H1 (cell line): ENCODE results near the gene TMEM107. TPM values are rescaled to one million over a fixed set of nuclear protein-coding genes. Genes with fewer than 3 reads are reported as not detected.
A peak's percentile ranks its signal among the peaks of the same experiment; 100 is the strongest.

ENCODE experiments used
- ASH2L ChIP-seq: fragments of 200-600, 300-600 bp; sonication (generic); IDR thresholded peaks from one replicate; pipeline ENCODE4 v1.7.1; 2017; ENCODE audit warnings: low read length
- ATF3 ChIP-seq: IDR thresholded peaks from 2 replicates; pipeline ENCODE4 v1.6.1; 2011; ENCODE audit warnings: low read depth, mild to moderate bottlenecking, low read length; ENCODE audit not compliant: insufficient read depth
- CHD1 ChIP-seq: IDR thresholded peaks from 2 replicates; pipeline ENCODE4 v1.6.1; 2012; ENCODE audit warnings: low read depth, low read length, improper control_type of control experiment
- EP300 ChIP-seq, 2 experiments: IDR thresholded peaks; 1 replicate in 1 of 2; 2 replicates in 1 of 2; pipeline ENCODE4 v1.6.1; 2011 to 2012; ENCODE audit warnings: low read depth in 2 of 2, low read length in 2 of 2, mild to moderate bottlenecking in 2 of 2, borderline replicate concordance in 1 of 2, inconsistent platforms in 1 of 2, moderate library complexity in 1 of 2
- GABPA ChIP-seq: IDR thresholded peaks from 2 replicates; pipeline ENCODE4 v1.6.1; 2011; ENCODE audit warnings: mild to moderate bottlenecking, low read length, moderate library complexity, borderline replicate concordance; ENCODE audit not compliant: insufficient read depth
- RNF2 ChIP-seq: fragments of 200-900, 300-1000 bp; sonication (generic); IDR thresholded peaks from 2 replicates; pipeline ENCODE4 v1.7.1; 2016; ENCODE audit warnings: borderline replicate concordance, low read depth, mild to moderate bottlenecking, antibody characterized with exemption, low read length; ENCODE audit not compliant: poor library complexity, severe bottlenecking; ENCODE audit errors: missing control alignments
- polyA plus RNA-seq, 7 experiments: library from polyadenylated mRNA; depleted of rRNA in 3 of 7; stranded (reverse) in 5 of 7; unstranded in 2 of 7; fragments of >200 nt in 5 of 7; fragments of 200-250 nt in 2 of 7; gene quantifications; 1 replicate in 5 of 7; 2 replicates in 1 of 7; 4 replicates in 1 of 7; pipeline versions ENCODE4 v1.2.1 to v1.2.3, GENCODE V29; 2011 to 2013; ENCODE audit warnings: missing spikeins in 2 of 7, mixed read lengths in 2 of 7
- total RNA-seq: library from RNA; stranded (reverse); fragmentation: NEBNext Ultra II Directional; extraction: Animal tissue kit (Norgen Biotek cat#: 25700); gene quantifications from 2 replicates; pipeline ENCODE4 v1.2.1, GENCODE V29; 2021
- TF ChIP-seq, protein P1 (sequence below): fragments of 300-600 bp; sonication (generic); IDR thresholded peaks from 2 replicates; pipeline ENCODE4 v1.7.1; 2012; ENCODE audit warnings: low read length, moderate library complexity, mild to moderate bottlenecking, inconsistent platforms; ENCODE audit not compliant: insufficient replicate concordance

Gene TMEM107
- total and polyA plus RNA-seq, 2 of the 8 experiments (the other 6 are each of a cell fraction or from before 2014, with no cell fraction given): 17.3 to 21.5 TPM

GRCh38 chr17:8138672-8139371 lies 37.4 kb downstream of the TMEM107 start (continued):
- TF ChIP-seq ATF3 (no peak), ASH2L (peak; percentile 100), GABPA (no peak), CHD1 (no peak), RNF2 (no peak), EP300 (IDR thresholded peaks at IDR 0.05; ENCODE audit: borderline replicate concordance in 1 of 2, low read depth in 2 of 2, low read length in 2 of 2) (peak in 1 of 2 experiments; percentile 89; a peak in 1 of 3 replicates)
- TF ChIP-seq, protein P1, sequence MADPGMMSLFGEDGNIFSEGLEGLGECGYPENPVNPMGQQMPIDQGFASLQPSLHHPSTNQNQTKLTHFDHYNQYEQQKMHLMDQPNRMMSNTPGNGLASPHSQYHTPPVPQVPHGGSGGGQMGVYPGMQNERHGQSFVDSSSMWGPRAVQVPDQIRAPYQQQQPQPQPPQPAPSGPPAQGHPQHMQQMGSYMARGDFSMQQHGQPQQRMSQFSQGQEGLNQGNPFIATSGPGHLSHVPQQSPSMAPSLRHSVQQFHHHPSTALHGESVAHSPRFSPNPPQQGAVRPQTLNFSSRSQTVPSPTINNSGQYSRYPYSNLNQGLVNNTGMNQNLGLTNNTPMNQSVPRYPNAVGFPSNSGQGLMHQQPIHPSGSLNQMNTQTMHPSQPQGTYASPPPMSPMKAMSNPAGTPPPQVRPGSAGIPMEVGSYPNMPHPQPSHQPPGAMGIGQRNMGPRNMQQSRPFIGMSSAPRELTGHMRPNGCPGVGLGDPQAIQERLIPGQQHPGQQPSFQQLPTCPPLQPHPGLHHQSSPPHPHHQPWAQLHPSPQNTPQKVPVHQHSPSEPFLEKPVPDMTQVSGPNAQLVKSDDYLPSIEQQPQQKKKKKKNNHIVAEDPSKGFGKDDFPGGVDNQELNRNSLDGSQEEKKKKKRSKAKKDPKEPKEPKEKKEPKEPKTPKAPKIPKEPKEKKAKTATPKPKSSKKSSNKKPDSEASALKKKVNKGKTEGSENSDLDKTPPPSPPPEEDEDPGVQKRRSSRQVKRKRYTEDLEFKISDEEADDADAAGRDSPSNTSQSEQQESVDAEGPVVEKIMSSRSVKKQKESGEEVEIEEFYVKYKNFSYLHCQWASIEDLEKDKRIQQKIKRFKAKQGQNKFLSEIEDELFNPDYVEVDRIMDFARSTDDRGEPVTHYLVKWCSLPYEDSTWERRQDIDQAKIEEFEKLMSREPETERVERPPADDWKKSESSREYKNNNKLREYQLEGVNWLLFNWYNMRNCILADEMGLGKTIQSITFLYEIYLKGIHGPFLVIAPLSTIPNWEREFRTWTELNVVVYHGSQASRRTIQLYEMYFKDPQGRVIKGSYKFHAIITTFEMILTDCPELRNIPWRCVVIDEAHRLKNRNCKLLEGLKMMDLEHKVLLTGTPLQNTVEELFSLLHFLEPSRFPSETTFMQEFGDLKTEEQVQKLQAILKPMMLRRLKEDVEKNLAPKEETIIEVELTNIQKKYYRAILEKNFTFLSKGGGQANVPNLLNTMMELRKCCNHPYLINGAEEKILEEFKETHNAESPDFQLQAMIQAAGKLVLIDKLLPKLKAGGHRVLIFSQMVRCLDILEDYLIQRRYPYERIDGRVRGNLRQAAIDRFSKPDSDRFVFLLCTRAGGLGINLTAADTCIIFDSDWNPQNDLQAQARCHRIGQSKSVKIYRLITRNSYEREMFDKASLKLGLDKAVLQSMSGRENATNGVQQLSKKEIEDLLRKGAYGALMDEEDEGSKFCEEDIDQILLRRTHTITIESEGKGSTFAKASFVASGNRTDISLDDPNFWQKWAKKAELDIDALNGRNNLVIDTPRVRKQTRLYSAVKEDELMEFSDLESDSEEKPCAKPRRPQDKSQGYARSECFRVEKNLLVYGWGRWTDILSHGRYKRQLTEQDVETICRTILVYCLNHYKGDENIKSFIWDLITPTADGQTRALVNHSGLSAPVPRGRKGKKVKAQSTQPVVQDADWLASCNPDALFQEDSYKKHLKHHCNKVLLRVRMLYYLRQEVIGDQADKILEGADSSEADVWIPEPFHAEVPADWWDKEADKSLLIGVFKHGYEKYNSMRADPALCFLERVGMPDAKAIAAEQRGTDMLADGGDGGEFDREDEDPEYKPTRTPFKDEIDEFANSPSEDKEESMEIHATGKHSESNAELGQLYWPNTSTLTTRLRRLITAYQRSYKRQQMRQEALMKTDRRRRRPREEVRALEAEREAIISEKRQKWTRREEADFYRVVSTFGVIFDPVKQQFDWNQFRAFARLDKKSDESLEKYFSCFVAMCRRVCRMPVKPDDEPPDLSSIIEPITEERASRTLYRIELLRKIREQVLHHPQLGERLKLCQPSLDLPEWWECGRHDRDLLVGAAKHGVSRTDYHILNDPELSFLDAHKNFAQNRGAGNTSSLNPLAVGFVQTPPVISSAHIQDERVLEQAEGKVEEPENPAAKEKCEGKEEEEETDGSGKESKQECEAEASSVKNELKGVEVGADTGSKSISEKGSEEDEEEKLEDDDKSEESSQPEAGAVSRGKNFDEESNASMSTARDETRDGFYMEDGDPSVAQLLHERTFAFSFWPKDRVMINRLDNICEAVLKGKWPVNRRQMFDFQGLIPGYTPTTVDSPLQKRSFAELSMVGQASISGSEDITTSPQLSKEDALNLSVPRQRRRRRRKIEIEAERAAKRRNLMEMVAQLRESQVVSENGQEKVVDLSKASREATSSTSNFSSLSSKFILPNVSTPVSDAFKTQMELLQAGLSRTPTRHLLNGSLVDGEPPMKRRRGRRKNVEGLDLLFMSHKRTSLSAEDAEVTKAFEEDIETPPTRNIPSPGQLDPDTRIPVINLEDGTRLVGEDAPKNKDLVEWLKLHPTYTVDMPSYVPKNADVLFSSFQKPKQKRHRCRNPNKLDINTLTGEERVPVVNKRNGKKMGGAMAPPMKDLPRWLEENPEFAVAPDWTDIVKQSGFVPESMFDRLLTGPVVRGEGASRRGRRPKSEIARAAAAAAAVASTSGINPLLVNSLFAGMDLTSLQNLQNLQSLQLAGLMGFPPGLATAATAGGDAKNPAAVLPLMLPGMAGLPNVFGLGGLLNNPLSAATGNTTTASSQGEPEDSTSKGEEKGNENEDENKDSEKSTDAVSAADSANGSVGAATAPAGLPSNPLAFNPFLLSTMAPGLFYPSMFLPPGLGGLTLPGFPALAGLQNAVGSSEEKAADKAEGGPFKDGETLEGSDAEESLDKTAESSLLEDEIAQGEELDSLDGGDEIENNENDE: no peak
